ENCODE measurements around the gene CD274. TPM values are rescaled to one million over a fixed set of nuclear protein-coding genes. Genes with fewer than 3 reads are reported as not detected.

The CD274 gene
- total and polyA plus RNA-seq, 2 of the 8 experiments (the other 6 are each of a cell fraction or from before 2014, with no cell fraction given) = 0.08 to 0.15 TPM

- no peaks in the 10 kb centered on the region; a peak in 1 of 7 replicates for H3K4me1 ChIP-seq (replicated peaks in 1 of 4; ENCODE audit: control insufficient read depth in 3 of 4, insufficient read depth in 4 of 4, low read length in 3 of 4)
- 86% methylated on average over 1 of the region's 1 CpG; no CpG with 5 or more reads in 1 of the 2 experiments for WGBS, 2 experiments (ENCODE audit: extremely low coverage in 1 of 2, insufficient coverage in 1 of 2, insufficient read length in 1 of 2, insufficient replicate concordance in 2 of 2, low coverage in 1 of 2, low lambda C conversion rate in 2 of 2, missing lambda C conversion rate in 1 of 2)
Measured at GRCh38 chr9:5422276-5422675, 28.1 kb upstream of the CD274 start.

More at GRCh38 chr9:5422276-5422675, 28.1 kb upstream of the CD274 start:
- H3K4me2 ChIP-seq (ENCODE audit: insufficient read depth in 1 of 2, low read depth in 2 of 2, low read length in 2 of 2) = no peak overlapping the region
- no peaks in the 10 kb centered on the region; a peak in 1 of 8 replicates for H3K36me3 ChIP-seq (ENCODE audit: control insufficient read depth in 2 of 4, insufficient read depth in 4 of 4, low read length in 3 of 4)
- no peaks in the 10 kb centered on the region for H4K20me1 ChIP-seq (replicated peaks in 1 of 2; ENCODE audit: control insufficient read depth in 1 of 2, insufficient read depth in 2 of 2, low read length in 2 of 2)
- no peak overlapping the region for H4K5ac ChIP-seq (ENCODE audit: insufficient read length, low read depth, low read length)
- no peak overlapping the region for H3K9ac ChIP-seq (replicated peaks in 1 of 4; ENCODE audit: extremely low read depth in 1 of 4, low read depth in 3 of 4, low read length in 3 of 4)
- no peaks in the 10 kb centered on the region for H3K79me1 ChIP-seq (ENCODE audit: low read depth, low read length)
- H2BK5ac ChIP-seq (ENCODE audit: low read depth, low read length) = no peak overlapping the region
- no peak overlapping the region for H3K56ac ChIP-seq (replicated peaks; ENCODE audit: insufficient read length, low read depth, low read length)
- H2AK5ac ChIP-seq (ENCODE audit: low read depth, low read length) = no peak overlapping the region
- no peak for FAIRE-seq
- H3K9me3 ChIP-seq (ENCODE audit: insufficient read depth in 2 of 2, low read depth in 1 of 2, low read length in 1 of 2) = no peaks in the 10 kb centered on the region
- H2BK15ac ChIP-seq (ENCODE audit: low read length) = no peak overlapping the region
- H3K27ac ChIP-seq (ENCODE audit: low read depth, low read length) = no peak overlapping the region
- no peak overlapping the region for H2AFZ ChIP-seq (ENCODE audit: low read length)
- CTCF ChIA-PET (ENCODE audit: partially characterized antibody) = interaction anchor here (1.3 kb wide), 1 partner anchor 28 kb away, joined by 3 read pairs; the partner anchor contains the start of gene CD274
- no peaks in the 10 kb centered on the region for H3K79me2 ChIP-seq (ENCODE audit: control insufficient read depth in 1 of 2, insufficient read depth in 2 of 2, low read length in 2 of 2)
- no peak overlapping the region for H4K91ac ChIP-seq (replicated peaks; ENCODE audit: insufficient read length, low read length)
- no peaks in the 10 kb centered on the region for H3K23me2 ChIP-seq (ENCODE audit: low read depth, low read length)
- no peak overlapping the region for H2BK120ac ChIP-seq (replicated peaks; ENCODE audit: low read depth, low read length)
- H3K14ac ChIP-seq (ENCODE audit: insufficient read length) = no peak overlapping the region
- H2BK12ac ChIP-seq (ENCODE audit: low read depth, low read length) = no peak overlapping the region
- H3K4me3 ChIP-seq (ENCODE audit: extremely low read depth in 1 of 4, insufficient read depth in 2 of 4, low read depth in 3 of 4, low read length in 4 of 4) = no peak overlapping the region
- no peak overlapping the region for H2BK20ac ChIP-seq (ENCODE audit: low read length)
- no peak overlapping the region for H3K23ac ChIP-seq (ENCODE audit: insufficient read length)
- H4K8ac ChIP-seq (ENCODE audit: extremely low read depth, insufficient read depth, low read length) = no peak overlapping the region
- peaks cover 0 to 1% (median 0%) of the 10 kb centered on the region in 4 experiments; a peak in 1 of 7 replicates for H3K27me3 ChIP-seq (replicated peaks in 1 of 4; ENCODE audit: control insufficient read depth in 3 of 4, extremely low read depth in 1 of 4, insufficient read depth in 3 of 4, low read length in 3 of 4)
- TF ChIP-seq TEAD4 (IDR thresholded peaks at IDR 0.05; ENCODE audit: low read depth, low read length) = no peak
- TF ChIP-seq POLR2AphosphoS5 (IDR thresholded peaks at IDR 0.05; ENCODE audit: low read depth, low read length) = no peak
- TF ChIP-seq ASH2L (IDR thresholded peaks at IDR 0.05; ENCODE audit: low read length) = no peak
- TF ChIP-seq CBX5 (IDR thresholded peaks at IDR 0.05; ENCODE audit: low read depth, low read length) = no peak
- no peak overlapping the region for H3K18ac ChIP-seq (ENCODE audit: extremely low read depth, low read length)
- POLR2A ChIA-PET (ENCODE audit: partially characterized antibody) = no interaction called here
- no peak for DNase-seq (ENCODE audit: low read depth in 1 of 2, low spot score in 2 of 2)
- no peak overlapping the region for H3K4ac ChIP-seq (replicated peaks; ENCODE audit: insufficient read length, low read depth, low read length)
